G401.6 (cell line): Measurements from ENCODE around the gene DYNLL1.
"Not testable (repeated sequence)": the region's sequence is repeated elsewhere in the genome, so short reads cannot be mapped to it uniquely, and the experiment has no call there.

Experiments
- FAIRE-seq: peaks from 2 replicates; lab custom pipeline; 2012; peaks lifted over from hg19 to GRCh38; lab: Jason Lieb, UNC

DYNLL1 gene

DNA sequence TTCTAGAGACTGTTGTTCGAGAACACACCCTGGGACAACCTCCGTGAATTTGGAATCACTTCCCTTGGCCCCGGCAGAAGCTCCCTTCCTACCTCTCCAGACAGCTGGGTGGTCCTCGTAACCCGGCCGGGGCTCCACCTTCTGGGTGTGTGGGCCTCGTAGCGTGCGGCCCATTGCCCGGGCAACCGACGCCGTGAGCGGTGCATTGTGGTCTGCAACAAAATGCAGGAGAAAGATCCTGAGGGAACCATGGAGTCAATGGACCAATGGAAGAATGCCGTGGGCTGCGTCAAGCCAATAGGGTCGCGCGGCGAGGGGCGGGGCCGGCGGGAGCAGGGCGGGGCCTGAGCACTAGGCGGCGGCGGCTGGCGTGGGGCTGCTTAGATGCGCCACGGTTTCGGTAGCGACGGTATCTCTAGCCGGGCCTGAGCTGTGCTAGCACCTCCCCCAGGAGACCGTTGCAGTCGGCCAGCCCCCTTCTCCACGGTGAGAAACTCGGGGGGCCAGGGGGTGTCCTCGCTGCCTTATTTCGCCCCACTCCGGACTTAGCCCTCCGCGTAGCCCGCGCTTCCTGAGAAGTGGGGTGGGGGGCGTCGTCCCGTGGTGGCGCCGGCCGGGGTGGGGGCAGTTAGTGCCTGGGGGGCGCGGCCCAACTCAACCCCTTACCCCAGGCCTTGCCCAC, at the start of gene DYNLL1:
Gene DYNLL1, plus strand, starts transcription at position 383 of the 682 bp plus-strand sequence. CDS start 309 bp downstream, outside the sequence.
- peak; percentile 78 for FAIRE-seq

DNA sequence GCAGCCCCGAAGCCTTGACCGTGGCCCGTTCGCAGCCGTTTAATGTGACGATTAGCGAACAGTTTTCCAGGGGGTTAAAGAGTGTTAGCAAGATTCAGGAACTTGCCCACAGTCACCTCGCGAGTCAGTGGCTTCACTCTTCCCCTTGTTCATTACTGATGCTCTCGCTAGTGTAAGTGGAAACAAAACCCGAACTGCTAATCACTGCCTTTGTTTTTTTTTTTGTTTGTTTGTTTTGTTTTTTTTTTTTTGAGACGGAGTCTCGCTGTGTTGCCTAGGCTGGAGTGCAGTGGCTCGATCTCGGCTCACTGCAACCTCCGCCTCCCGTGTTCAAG, 49.1 kb upstream of the DYNLL1 start:
- not testable (repeated sequence) for FAIRE-seq

DNA sequence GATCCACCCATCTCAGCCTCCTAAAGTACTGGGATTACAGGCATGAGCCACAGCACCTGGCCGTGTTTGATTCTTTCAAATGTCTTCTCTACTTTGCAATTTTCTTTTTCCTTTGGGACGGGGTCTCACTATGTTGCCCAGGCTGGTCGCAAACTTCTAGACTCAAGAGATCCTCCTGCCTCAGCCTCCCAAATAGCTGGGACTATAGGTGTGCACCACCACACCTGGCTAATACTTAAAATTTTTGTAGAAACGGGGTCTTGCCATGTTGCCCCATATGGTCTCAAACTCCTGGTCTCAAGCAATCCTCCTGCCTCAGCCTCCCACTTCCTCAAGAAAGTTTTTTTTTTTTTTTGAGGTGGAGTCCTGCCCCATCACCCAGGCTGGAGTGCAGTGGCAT, 47.9 kb upstream of the DYNLL1 start:
- no peak for FAIRE-seq

DNA sequence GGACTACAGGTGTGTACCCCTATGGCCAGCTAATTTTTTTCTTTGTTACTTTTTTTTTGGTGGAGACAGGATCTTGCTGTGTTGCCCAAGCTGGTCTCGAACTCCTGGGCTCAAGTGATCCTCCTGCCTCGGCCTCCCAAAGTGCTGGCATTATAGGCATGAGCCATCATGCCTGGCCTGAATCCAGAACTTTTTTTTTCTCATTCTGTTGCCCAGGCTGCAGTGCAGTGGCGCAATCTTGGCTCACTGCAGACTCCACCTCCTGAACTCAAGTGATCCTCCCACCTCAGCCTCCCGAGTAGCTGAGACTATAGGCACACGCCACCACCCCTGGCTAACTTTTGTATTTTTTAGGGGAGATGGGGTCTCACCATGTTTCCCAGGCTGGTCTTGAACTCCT, 43.4 kb upstream of the DYNLL1 start:
- not testable (repeated sequence) for FAIRE-seq

DNA sequence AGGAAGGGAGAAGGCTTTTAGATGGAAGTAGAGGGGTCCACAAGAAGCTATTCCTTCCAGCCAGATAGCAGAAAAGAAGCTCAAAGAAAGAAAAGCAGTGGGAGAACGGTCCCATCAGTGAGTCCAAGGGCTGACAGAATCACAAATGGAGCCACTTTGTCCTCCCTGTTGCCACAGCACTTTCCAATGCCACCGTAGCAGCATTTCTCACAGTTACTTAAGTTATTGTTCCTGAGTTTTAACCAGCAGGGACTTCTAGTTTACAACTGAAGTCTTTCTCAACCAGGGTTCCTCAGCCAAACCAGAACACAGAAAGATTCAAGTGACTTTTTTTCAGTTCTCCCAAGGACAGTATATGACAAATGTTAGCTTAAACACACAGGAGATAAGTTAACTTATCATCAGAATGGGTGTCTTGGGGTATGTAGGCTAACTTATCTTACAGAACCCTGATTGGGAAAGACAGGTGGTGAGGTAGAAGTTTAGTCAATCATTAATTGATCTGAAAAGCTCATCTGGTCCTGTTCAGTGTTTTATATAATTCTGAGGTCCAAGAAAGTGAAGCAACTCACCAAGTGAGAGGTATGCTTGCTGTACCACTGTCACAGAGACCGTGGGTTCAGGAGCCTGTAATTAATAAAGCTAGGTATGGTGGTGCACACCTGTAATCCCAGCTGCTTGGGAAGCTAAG, 42.7 kb upstream of the DYNLL1 start:
- no peak for FAIRE-seq

DNA sequence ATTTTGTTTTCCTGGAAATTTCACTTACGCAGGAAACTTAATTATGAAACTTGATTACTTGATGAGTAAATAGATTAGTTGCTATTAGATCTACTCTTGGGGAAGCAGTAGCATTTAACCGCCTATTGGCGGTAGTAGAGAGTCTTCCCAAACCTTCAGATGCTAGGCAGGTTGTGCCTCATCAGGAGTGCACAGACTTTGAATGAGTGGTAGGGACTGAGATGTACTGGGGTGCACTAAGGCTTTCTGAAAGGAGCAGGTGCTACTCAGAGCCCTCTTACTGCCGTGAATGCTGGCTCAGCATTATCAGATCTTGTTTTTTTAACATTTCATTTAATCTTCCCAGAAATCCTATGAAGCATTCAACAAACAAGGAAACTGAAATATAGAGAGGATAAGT, 41.9 kb upstream of the DYNLL1 start:
- peak; percentile 73 for FAIRE-seq

DNA sequence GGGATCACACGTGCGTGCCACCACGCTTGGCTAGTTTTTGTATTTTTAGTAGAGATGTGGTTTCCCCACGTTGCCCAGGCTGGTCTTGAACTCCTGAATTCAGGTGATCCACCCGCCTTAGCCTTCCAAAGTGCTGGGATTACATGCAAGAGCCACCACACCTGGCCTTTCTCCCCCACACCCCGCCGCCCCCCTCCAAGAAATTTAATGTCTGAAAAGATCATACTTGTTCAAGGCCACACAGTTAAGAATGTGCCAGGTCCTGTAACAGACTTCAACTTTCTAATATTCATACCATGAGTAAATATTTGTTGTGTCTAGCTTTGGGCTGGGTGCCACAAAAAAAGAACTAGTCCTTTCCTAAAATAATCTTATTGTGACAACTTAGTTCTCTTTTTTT, 40.6 kb upstream of the DYNLL1 start:
- FAIRE-seq = no peak

DNA sequence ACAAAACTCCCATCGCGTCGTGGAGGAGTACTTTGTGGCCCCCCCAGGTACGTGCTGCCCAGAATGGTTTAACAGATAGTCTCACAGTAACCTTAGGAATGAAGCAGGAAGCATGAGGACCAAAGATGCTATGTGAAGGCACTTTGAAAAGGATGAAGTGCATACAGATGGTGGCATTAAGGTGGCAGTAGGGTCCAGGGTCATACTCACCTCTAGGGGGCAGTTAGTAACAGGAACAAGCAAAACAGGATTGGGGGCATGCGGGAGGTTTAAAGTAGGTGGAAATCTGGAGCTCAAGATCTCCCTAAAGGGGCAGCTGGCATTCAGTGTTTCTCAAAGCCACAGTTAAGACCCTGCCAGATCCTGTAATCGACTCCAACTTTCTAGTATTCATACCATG, 38.8 kb upstream of the DYNLL1 start:
- no peak for FAIRE-seq

DNA sequence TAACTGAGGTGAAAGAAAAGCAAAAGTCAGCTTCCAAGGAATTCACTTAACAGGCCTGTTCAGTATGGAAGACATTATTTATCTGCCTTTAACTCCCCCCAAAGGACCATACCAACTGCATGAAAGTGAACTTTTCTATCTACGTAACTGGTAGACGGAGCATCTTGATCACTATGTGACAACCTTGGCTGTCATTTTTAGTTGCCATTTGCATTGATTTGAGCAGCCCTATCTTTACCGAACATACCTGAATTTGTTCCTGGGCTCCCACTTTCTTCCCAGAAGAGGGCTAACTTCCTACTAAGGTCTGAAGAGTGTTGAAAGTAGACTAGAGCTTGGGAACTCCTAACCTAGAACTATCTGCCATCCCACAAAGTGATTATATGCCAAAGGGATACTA, 35.8 kb upstream of the DYNLL1 start:
- no peak for FAIRE-seq

DNA sequence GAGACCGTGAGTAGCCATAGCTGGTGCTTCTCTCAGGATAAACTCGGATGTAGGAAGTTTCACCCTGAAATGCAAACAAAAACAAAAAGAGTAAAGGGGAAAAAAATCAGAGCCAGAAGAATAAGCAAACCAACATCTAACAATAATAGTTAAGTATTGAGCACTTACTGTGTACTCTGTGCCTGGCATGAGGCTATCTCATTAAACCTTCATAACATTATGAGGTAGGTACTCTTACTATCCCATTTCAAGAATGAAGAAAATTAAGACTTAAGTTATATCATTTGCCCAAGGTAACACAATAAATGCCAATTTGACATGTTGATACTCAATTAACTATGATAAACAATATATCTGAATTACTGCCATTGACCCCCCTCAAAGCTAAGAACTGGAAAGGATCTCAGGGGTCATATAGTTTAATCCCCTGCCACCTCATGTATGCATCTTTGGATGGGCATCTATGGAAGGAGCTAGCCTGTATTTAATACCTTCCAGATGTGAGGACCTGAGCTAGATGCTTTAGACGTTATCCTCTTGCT, 33.7 kb upstream of the DYNLL1 start:
- FAIRE-seq = no peak

DNA sequence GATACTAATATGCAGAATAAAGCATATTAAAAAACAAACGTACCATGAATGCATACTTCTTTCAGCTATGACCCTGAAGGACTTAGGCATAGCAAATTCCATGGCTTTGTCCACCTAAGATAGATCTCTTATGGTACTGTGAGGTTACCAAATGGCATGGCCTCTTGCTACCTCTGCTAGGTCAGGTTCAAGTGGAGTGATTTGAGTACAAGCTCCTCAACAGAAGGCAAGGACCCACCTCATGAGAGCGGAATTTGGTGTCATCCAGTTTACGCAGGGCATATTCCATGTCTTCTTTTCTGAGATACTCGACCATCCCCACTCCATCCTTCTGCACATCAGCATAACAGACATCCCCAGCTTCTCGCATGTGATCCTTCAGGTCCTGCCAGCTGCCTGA, 32.2 kb upstream of the DYNLL1 start:
- FAIRE-seq = no peak

DNA sequence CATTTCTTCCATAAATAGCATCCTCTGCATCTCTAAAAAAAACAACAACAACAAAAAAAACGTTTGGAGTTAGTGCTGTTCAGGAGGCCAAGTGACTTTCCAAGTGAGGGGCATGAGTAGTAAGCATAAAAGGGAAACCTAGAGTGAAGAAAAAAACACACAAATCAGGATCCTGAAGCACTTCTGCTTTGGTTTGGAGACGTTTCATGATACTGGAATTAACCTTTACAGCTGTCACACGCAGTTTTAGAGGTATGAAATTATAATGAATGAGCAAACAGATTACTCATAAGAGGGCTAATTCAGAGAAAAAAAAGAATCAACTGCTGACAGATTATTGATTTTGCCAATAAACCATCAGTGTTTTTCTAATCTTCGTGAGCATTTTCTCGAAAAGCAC, 30.2 kb upstream of the DYNLL1 start:
- no peak for FAIRE-seq

DNA sequence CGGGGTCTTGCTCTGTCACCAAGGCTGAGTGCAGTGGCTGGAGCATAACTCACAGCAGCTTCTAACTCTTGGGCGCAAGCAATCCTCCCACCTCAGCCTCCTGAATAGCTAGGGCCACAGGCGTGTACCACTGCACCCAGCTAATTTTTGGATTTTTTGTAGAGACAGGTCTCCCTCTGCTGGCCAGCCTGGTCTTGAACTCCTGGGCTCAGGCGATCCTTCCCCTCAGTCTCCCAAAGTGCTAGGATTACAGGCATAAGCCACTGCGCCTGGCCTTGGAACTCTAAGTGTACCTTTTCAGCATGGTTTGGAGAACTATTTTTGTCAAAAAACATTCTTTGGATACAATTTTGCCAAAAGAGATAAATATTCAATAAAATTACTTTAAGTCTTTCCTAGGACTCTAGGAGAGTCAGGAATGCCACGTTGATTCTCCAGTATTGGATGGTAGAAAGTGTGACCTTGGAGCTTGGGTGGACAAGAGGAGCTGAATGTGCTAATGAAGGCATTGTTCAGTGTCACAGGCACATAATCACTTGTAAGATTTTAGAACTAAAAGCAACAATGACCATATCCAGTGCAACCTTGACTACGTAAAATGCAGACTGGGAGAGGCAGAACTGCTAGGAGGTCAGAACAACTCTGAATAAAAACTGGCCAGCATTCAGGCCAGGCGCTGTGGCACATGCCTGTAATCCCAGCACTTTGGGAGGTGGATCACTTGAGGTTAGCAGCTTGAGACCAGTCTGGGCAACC, 29.2 kb upstream of the DYNLL1 start:
- peak; percentile 72 for FAIRE-seq

DNA sequence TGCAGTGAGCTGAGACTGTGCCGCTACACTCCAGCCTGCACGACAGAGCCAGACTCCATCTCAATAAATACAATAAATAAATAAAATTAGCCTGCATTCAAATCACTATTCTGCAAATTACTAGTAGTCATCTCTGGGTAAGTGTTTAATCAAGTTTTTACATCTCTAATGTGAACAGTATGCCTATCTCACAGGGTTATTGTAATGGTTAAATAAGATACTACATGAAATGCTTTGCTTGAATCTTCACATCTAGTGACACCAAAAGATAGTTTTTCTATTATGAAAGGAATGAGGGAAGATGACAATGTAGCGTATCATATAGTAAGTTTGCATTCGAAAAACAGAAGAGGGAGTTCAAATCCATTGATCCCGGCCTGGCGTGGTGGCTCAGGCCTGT, 28.5 kb upstream of the DYNLL1 start:
- FAIRE-seq = no peak

DNA sequence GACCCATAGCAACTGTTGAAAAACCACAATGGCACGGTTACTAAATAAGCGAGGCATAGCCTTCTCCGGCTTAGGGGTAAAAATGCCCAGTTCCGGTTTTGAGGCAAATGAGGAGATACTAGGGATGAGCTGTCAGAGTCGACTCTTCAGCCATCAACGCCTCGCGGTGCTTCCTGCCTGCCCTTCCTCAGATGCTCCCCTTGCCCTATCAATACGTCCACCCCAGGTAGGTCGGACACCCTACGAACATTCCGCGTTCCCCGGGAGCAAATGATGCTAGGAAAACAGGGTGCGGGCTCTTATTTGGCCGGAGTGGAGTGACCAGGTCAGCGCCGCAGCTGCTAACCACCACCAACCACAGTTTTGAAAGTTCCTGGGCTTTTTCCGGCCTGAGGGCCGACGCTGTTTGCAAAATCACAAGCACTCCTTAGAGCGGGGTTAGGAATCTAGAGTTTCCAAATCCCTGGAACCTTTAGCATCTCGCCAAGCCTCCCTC, 27.5 kb upstream of the DYNLL1 start:
- FAIRE-seq = no peak

DNA sequence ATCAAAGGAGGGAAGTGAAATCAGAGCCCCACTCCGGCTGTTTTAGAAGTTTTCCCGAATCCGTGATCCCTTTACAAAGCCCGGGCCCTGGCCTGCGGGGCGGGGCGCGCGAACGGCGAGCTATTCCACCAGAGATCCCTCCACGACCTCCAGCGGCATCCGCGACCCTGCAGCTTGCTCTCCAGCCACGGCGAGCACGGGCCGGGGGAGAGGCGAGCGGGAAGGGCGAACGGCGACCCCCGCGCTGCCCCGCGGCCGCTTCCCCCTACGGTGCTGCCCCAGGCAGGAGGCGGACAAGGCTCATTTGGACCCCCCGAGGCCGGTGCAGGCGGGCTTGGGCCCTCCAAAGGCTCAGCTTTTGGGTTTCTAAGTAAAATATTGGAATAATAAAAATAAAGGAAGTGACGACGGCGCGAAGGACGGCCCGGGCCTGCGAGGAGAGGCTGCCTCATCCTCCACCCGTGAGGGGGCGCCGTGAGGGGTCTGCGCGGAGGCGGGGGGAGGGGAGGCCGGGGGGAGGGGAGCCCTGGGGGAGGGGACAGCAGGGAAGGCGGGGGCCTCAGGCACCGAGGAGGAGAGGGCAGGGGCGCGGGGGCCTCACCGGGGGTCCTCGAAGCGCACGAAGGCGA, 27.0 kb upstream of the DYNLL1 start:
- FAIRE-seq = no peak

DNA sequence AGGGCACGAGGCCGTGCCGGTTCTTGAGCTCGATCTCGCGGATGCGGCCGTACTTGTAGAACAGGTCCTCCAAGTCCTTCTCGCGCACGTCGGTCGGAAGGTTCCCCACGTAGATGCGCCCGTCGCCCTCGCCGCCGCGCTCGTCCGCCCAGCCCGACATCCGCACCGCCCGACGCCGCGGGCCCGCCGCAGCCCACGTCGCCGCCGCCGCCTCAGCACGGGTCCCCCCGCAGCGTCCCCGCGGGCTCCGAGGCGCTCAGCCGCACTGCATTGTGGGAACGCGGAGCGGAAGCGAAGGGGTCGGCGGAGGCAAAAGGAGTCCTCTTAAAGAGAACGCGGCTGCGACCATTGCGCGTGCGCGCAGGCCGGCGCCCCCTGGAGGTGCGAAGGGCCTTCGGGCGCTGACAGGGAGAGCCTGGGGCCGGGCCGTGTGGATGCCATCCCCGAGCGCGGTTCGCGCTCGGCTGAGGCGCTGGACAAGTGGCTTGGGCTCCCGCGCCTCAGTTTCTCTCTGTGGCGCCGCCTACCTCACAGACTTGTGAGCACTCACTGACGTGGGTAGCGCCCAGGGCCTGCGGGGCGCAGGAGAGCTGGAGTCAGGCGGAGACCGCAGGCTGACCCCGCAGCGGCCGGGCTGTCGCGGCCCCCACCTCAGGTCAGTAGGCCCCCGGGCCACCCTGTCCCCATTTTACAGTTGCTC, 26.3 kb upstream of the DYNLL1 start, which contains the start of gene SRSF9:
Gene SRSF9, minus strand, starts transcription at position 299 of the 700 bp plus-strand sequence. Its CDS starts 139 bp downstream, at position 160.
- FAIRE-seq = no peak

DNA sequence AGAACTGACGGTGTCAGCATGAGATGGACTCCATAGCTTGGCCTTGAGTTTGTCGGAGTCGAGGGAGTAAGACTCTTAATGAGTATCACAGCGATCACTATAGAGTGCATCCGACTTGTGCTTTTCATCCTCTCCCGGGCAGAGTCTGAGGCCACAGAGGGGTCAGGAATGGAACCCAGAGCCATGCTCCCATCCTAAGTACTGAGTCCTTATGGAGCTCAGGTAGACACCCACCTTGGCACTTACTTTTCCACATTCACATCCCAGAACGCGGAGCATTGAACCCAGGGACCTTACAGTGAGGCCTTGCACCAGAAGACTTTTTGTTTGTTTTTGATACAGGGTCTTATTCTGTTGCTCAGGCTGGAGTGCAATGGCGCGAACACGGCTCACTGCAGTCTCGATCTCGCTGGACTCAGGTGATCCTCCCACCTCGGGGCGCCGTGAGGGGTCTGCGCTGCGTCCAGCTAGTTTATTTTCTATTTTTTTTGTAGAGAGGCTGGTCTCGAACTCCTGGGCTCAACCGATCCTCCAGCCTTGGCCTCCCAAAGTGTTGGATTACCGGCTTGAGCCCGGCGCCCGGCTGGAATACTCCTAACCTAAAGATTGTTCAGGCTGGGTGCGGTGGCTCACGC, 25.6 kb upstream of the DYNLL1 start:
- FAIRE-seq = no peak

DNA sequence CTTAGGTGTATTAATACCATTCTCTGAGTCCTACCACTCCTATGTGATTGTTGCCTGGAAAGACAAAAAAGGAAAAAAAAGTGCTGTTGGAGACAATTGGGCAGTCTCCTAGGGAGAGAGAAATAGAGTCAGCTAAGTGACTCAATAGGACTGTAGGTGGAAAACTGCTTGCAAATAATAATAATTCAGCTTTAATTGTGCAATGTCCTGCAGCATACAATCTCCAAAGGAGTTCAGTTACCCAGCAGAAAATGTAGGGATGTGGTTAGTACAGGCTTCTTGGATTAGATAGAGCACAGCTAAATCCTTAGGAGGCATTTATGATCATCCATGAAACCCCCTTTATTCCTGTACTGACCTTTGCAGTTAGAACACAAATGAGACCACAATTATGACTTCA, 23.4 kb upstream of the DYNLL1 start:
- no peak for FAIRE-seq

DNA sequence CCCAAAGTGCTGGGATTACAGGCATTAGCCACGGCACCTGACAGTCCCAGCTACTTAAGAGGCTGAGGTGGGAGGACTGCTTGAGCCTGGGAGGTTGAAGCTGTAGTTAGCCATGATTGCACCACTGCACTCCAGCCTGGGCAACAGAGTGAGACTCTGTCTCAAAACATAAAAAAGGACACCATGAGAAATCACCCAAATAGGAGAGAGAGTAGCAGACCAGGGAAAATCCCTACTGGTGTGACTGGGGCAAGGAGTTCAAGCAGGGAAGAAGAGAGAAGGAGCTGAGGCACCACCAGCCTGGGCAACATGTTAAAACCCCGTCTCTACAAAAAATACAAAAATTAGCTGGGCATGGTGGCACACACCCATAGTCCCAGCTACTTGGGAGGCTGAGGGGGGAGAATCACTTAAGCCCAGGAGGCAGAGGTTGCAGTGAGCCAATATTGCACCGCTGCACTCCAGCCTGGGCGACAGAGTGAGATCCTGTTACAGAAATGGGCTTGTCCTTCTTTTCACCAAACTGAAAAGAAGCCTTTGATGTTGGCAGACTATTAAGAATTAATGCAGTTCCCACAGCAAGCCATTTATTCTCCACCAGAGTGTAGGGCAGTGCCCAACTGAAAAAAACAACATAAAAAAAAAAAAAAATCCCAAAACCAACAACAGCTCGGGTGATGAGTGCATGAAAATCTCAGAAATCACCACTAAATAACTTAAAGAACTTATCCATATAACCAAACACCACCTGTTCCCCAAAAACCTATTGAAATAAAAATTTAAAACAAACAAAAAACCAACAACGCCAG, 21.9 kb upstream of the DYNLL1 start:
- FAIRE-seq = no peak

DNA sequence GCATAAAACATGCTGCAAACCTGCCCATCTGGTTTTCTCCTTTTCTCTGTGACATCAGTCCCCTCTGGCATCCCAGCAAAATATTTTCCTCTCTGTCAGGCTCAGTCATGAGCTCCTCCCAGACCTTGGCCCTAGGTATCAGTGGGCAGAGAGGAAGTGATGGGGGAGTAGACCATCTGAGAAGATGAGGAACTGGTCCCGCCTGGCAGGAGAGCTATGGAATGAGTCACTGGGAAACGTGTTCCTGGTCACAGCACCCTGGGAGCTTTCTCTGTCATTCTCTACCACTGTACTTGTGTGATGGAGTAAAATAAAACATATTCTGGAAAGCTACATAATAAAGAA, 21.3 kb upstream of the DYNLL1 start:
- FAIRE-seq = no peak
